Erythroblast (primary cell): ENCODE measurements around the gene SPAG5.

Experiments used
- GATA1 ChIP-seq: IDR thresholded peaks from 2 replicates; pipeline ENCODE4 v1.6.1; 2011; ENCODE audit warnings: low read depth, mild to moderate bottlenecking, control low read depth, low read length, moderate library complexity
- POLR2A ChIP-seq: IDR thresholded peaks from 2 replicates; pipeline ENCODE4 v1.6.1; 2011; ENCODE audit warnings: mild to moderate bottlenecking, low read length

GRCh38 chr17:28585851-28586250 is 13.0 kb downstream of the SPAG5 start:
- TF ChIP-seq POLR2A: no peak
- TF ChIP-seq GATA1: no peak
